HCT116 (cell line): Measurements from ENCODE around the gene FLOT1. TPM values are rescaled to one million over a fixed set of nuclear protein-coding genes. Genes with fewer than 3 reads are reported as not detected.
A peak's percentile ranks its signal among the peaks of the same experiment; 100 is the strongest.

Experiments used
- ATAC-seq: fragments of 200-7000 bp; cut with Tn5 transposase; 2 replicates; pipeline ENCODE4 v1.9.1; 2020; ENCODE audit warnings: mild to moderate bottlenecking, moderate library complexity
- BruUV-seq: library from RNA; stranded (reverse); fragments of 400-500 nt; replicated peaks from 2 replicates; lab custom pipeline; 2021; lab: Mats Ljungman, UMichigan
- CTCF ChIA-PET: fragments of 300-600 bp; sonication (Branson Sonifier 250); formaldehyde crosslinking; loops from one replicate; lab custom pipeline; 2021; ENCODE audit warnings: antibody characterized with exemption; lab: Charles Lee
- POLR2A ChIA-PET: fragments of 300-600, 350-600 bp; sonication (Branson Sonifier 250); formaldehyde crosslinking; loops from one replicate; lab custom pipeline; 2021; ENCODE audit warnings: antibody characterized with exemption; lab: Charles Lee
- RAD21 ChIA-PET, 2 experiments: fragments of 300-600 bp; sonication (Branson Sonifier 250); formaldehyde crosslinking; loops; one replicate each; lab custom pipeline; 2023; ENCODE audit warnings: low total read pairs in 2 of 2; ENCODE audit not compliant: uncharacterized antibody in 2 of 2, unreplicated experiment in 2 of 2, low non-redundant PET in 1 of 2; lab: Charles Lee
- DNase-seq: peaks from one replicate; pipeline ENCODE4 v3.0.0-alpha.2; 2010; ENCODE audit warnings: low read depth, low spot score
- H2AFZ ChIP-seq: fragments of 200-600 bp; shearing (Covaris generic), sonication (generic); 2 replicates; pipeline ENCODE4 v1.6.1; 2017; ENCODE audit warnings: low read depth, mixed run types, mixed read lengths, antibody characterized with exemption, low read length; ENCODE audit not compliant: poor library complexity, severe bottlenecking
- H3K27ac ChIP-seq: 2 replicates; pipeline ENCODE4 v1.5.1; 2012; ENCODE audit warnings: low read depth, low read length
- H3K27me3 ChIP-seq: fragments of 200-600 bp; sonication (generic); 2 replicates; pipeline ENCODE4 v1.6.1; 2016; ENCODE audit warnings: mixed run types, low read length, mixed read lengths; ENCODE audit not compliant: insufficient read depth
- H3K36me3 ChIP-seq, 2 experiments: fragments of 200-500 bp in 1 of 2; fragments of 200-600 bp in 1 of 2; sonication (Bioruptor generic) in 1 of 2; sonication (generic) in 1 of 2; 2 replicates each; pipeline versions ENCODE4 v1.5.1 to v1.6.1; 2014 to 2016; ENCODE audit warnings: low read length in 2 of 2, inconsistent platforms in 1 of 2, mixed read lengths in 1 of 2, mixed run types in 1 of 2; ENCODE audit not compliant: insufficient read depth in 2 of 2, control insufficient read depth in 1 of 2
- H3K4me1 ChIP-seq, 2 experiments: fragments of 200-600 bp in 1 of 2; sonication (generic) in 1 of 2; 2 replicates each; pipeline versions ENCODE4 v1.5.1 to v1.6.1; 2012 to 2017; ENCODE audit warnings: low read length in 2 of 2, inconsistent platforms in 1 of 2, mild to moderate bottlenecking in 1 of 2, mixed read lengths in 1 of 2, mixed run types in 1 of 2, moderate library complexity in 1 of 2; ENCODE audit not compliant: insufficient read depth in 2 of 2, control insufficient read depth in 1 of 2
- H3K4me2 ChIP-seq: fragments of 200-600 bp; sonication (generic); 2 replicates; pipeline ENCODE4 v1.6.1; 2017; ENCODE audit warnings: mixed run types, low read length, mixed read lengths
- H3K4me3 ChIP-seq, 2 experiments: fragments of 200-600 bp in 1 of 2; sonication (generic) in 1 of 2; replicated peaks in 1 of 2; 2 replicates each; pipeline ENCODE4 v1.5.1; 2011 to 2016; ENCODE audit warnings: low read length in 2 of 2, control low read depth in 1 of 2, low read depth in 1 of 2, mild to moderate bottlenecking in 1 of 2, mixed read lengths in 1 of 2, mixed run types in 1 of 2
- H3K79me2 ChIP-seq: fragments of 200-600 bp; sonication (generic); 2 replicates; pipeline ENCODE4 v1.6.1; 2017; ENCODE audit warnings: mild to moderate bottlenecking, mixed run types, low read length, moderate library complexity, mixed read lengths; ENCODE audit not compliant: insufficient read depth
- H3K9ac ChIP-seq: fragments of 200-600 bp; sonication (generic); 2 replicates; pipeline ENCODE4 v1.6.1; 2016; ENCODE audit warnings: low read length, mixed read lengths
- H3K9me2 ChIP-seq: fragments of 200-600 bp; sonication (generic), shearing (Covaris generic); 2 replicates; pipeline ENCODE4 v1.6.1; 2017; ENCODE audit warnings: mixed run types, mild to moderate bottlenecking, moderate library complexity; ENCODE audit not compliant: insufficient read depth
- H3K9me3 ChIP-seq, 2 experiments: fragments of 200-500 bp in 1 of 2; fragments of 200-600 bp in 1 of 2; sonication (Bioruptor generic) in 1 of 2; sonication (generic) in 1 of 2; 2 replicates each; pipeline ENCODE4 v1.6.1; 2014 to 2017; ENCODE audit warnings: low read length in 2 of 2, mixed read lengths in 2 of 2, inconsistent platforms in 1 of 2, low read depth in 1 of 2, mild to moderate bottlenecking in 1 of 2, mixed run types in 1 of 2, moderate library complexity in 1 of 2; ENCODE audit not compliant: control insufficient read depth in 1 of 2, insufficient read depth in 1 of 2
- H4K20me1 ChIP-seq: fragments of 200-600 bp; sonication (generic), shearing (Covaris generic); 2 replicates; pipeline ENCODE4 v1.6.1; 2017; ENCODE audit warnings: mixed run types, mild to moderate bottlenecking, moderate library complexity; ENCODE audit not compliant: insufficient read depth
- CBX3 ChIP-seq: IDR thresholded peaks from 2 replicates; pipeline ENCODE4 v1.6.1; 2012; ENCODE audit warnings: low read depth
- CEBPB ChIP-seq: IDR thresholded peaks from 2 replicates; pipeline ENCODE4 v1.6.1; 2012; ENCODE audit warnings: low read depth
- CTCF ChIP-seq, 3 experiments: fragments of 200-600 bp in 1 of 3; sonication (generic) in 1 of 3; IDR thresholded peaks in 2 of 3; conservative IDR thresholded peaks in 1 of 3; 2 replicates each; pipeline ENCODE4 v1.5.1; 2012 to 2017; ENCODE audit warnings: low read depth in 2 of 3, low read length in 2 of 3, antibody characterized with exemption in 1 of 3, borderline replicate concordance in 1 of 3, control low read depth in 1 of 3, mild to moderate bottlenecking in 1 of 3, mixed read lengths in 1 of 3, mixed run types in 1 of 3, moderate library complexity in 1 of 3; ENCODE audit not compliant: insufficient read depth in 1 of 3
- ELF1 ChIP-seq: IDR thresholded peaks from 2 replicates; pipeline ENCODE4 v1.6.1; 2012; ENCODE audit warnings: low read depth, borderline replicate concordance
- EZH2 ChIP-seq: fragments of 200-600 bp; sonication (generic); IDR thresholded peaks from 2 replicates; pipeline ENCODE4 v1.6.1; 2017; ENCODE audit warnings: antibody characterized with exemption, mixed run types
- FOSL1 ChIP-seq: IDR thresholded peaks from 2 replicates; pipeline ENCODE4 v1.6.1; 2012; ENCODE audit warnings: low read depth
- JUND ChIP-seq: IDR thresholded peaks from 2 replicates; pipeline ENCODE4 v1.6.1; 2012
- POLR2A ChIP-seq: IDR thresholded peaks from 2 replicates; pipeline ENCODE4 v1.7.0; 2011; ENCODE audit warnings: borderline replicate concordance; ENCODE audit not compliant: insufficient read depth, insufficient read length; ENCODE audit errors: extremely low read depth
- POLR2AphosphoS5 ChIP-seq: IDR thresholded peaks from 2 replicates; pipeline ENCODE4 v1.6.1; 2011; ENCODE audit warnings: mild to moderate bottlenecking, low read depth, low read length, moderate library complexity
- RAD21 ChIP-seq: IDR thresholded peaks from 2 replicates; pipeline ENCODE4 v1.6.1; 2012; ENCODE audit warnings: low read depth, mild to moderate bottlenecking
- REST ChIP-seq: IDR thresholded peaks from 2 replicates; pipeline ENCODE4 v1.6.1; 2012; ENCODE audit warnings: low read depth
- SRF ChIP-seq: IDR thresholded peaks from 2 replicates; pipeline ENCODE4 v1.6.1; 2012; ENCODE audit warnings: low read depth
- TCF7L2 ChIP-seq: IDR thresholded peaks from 2 replicates; pipeline ENCODE4 v1.7.0; 2011; ENCODE audit warnings: borderline replicate concordance, inconsistent platforms; ENCODE audit not compliant: insufficient read depth, insufficient read length; ENCODE audit errors: extremely low read depth
- ZBTB33 ChIP-seq: IDR thresholded peaks from 2 replicates; pipeline ENCODE4 v1.6.1; 2011; ENCODE audit warnings: mild to moderate bottlenecking, low read length, moderate library complexity; ENCODE audit not compliant: insufficient replicate concordance; ENCODE audit errors: extremely low read depth
- ZFX ChIP-seq: fragments of 450-650 bp; IDR thresholded peaks from 2 replicates; pipeline ENCODE4 v1.6.1; 2017
- ZNF274 ChIP-seq: fragments of 200-500 bp; sonication (Bioruptor generic); IDR thresholded peaks from 2 replicates; pipeline ENCODE4 v1.6.1; 2014; ENCODE audit warnings: mild to moderate bottlenecking, low read depth, low read length, inconsistent platforms
- intact Hi-C: fragments of 100-400 bp; cut with micrococcal nuclease; formaldehyde crosslinking; loops from 2 replicates; pipeline ENCODE4 v1.10.0; 2022
- total RNA-seq: library from RNA; stranded (reverse); gene quantifications from one replicate; pipeline ENCODE4 v1.2.1, GENCODE V29; 2021; ENCODE audit not compliant: unreplicated experiment

The FLOT1 gene
- total RNA-seq, 1 experiment from 2014 or later: 117 TPM

- Histone ChIP-seq H3K27ac (peak overlapping the region; percentile 85), H3K9me2 (no peaks in the 10 kb centered on the region), H2AFZ (no peak overlapping the region), H3K4me3 (no peak overlapping the region; a peak in 1 of 4 replicates), H3K4me1 (peaks cover 37 to 57% of the 10 kb centered on the region in 2 experiments), H3K79me2 (peaks cover 58% of the 10 kb centered on the region), H3K4me2 (peak overlapping the region; percentile 98), H4K20me1 (no peaks in the 10 kb centered on the region), H3K27me3 (no peaks in the 10 kb centered on the region)
- intact Hi-C loops: no loop called here
- POLR2A ChIA-PET: interaction anchor here (0.7 to 1.7 kb wide), 6 partner anchors 9 to 64 kb away, joined by 3 to 6 read pairs (median 4); partner anchors contain the start of genes DHX16, MDC1, MRPS18B and NRM
- no peak for DNase-seq
- ATAC-seq: no peak
- TF ChIP-seq JUND (no peak), ZBTB33 (no peak), REST (no peak), TCF7L2 (no peak), RAD21 (no peak), POLR2A (no peak), CEBPB (no peak), ZFX (no peak), EZH2 (no peak), POLR2AphosphoS5 (no peak), CBX3 (no peak), ZNF274 (no peak), SRF (no peak), CTCF (IDR thresholded peaks at IDR 0.05 in 2 of 3, conservative IDR thresholded peaks at IDR 0.05 in 1 of 3; ENCODE audit: borderline replicate concordance in 1 of 3, insufficient read depth in 1 of 3, low read depth in 2 of 3, low read length in 2 of 3) (no peak), ELF1 (no peak), FOSL1 (no peak)
- TF ChIP-seq, all 23 proteins: peak for 0
- ChIA-PET RAD21 (interaction anchor here (0.6 to 1.2 kb wide), 2 partner anchors 36 to 69 kb away, joined by 3 to 4 read pairs; no protein-coding TSS in a partner anchor), CTCF (interaction anchor here (0.9 to 3.9 kb wide), 6 partner anchors 9 to 406 kb away, joined by 3 to 45 read pairs (median 4); partner anchors contain the start of genes DHX16, MDC1 and TUBB)
- Histone ChIP-seq H3K9ac (peak overlapping the region; percentile 66; the same call in 1 of the 2 replicates), H3K9me3 (no peaks in the 10 kb centered on the region), H3K36me3 (peaks cover 3 to 14% of the 10 kb centered on the region in 2 experiments; a peak in 3 of 4 replicates)
- BruUV-seq: no TSS peak
Measured at GRCh38 chr6:30681766-30682142, 60.7 kb downstream of the FLOT1 start.
